HepG2 (cell line): ENCODE measurements around the gene STX10. TPM values are rescaled to one million over a fixed set of nuclear protein-coding genes. Genes with fewer than 3 reads are reported as not detected.

Experiments used
- CCDC6 ChIP-seq: sonication (generic); formaldehyde crosslinking; IDR thresholded peaks from 2 replicates; pipeline ENCODE4 v1.8.1; 2022; ENCODE audit warnings: mild to moderate bottlenecking, missing genetic modification reagents, moderate library complexity
- GABPA ChIP-seq, 2 experiments: IDR thresholded peaks; 2 replicates each; pipeline ENCODE4 v1.6.1; 2011 to 2016; ENCODE audit warnings: low read depth in 2 of 2, low read length in 1 of 2, missing biosample characterization in 1 of 2, missing genetic modification characterization in 1 of 2
- JUN ChIP-seq: sonication (generic); formaldehyde crosslinking; IDR thresholded peaks from 2 replicates; pipeline ENCODE4 v1.4.0; 2020; ENCODE audit warnings: mild to moderate bottlenecking, missing genetic modification reagents
- KDM5B ChIP-seq: sonication (generic); formaldehyde crosslinking; IDR thresholded peaks from 2 replicates; pipeline ENCODE4 v1.4.0; 2020; ENCODE audit warnings: missing genetic modification reagents, mild to moderate bottlenecking, borderline replicate concordance
- SRSF4 ChIP-seq: fragments of 200-400 bp; formaldehyde crosslinking; IDR thresholded peaks from one replicate; pipeline ENCODE4 v1.6.1; 2018; ENCODE audit warnings: mild to moderate bottlenecking, low read depth, low read length, moderate library complexity; ENCODE audit not compliant: poor library complexity, severe bottlenecking
- ZFAT ChIP-seq: sonication (generic); formaldehyde crosslinking; conservative IDR thresholded peaks from 2 replicates; pipeline ENCODE4 v1.8.1; 2023; ENCODE audit warnings: missing genetic modification reagents, inconsistent platforms
- ZNF546 ChIP-seq: sonication (generic); formaldehyde crosslinking; conservative IDR thresholded peaks from 2 replicates; pipeline ENCODE4 v1.8.1; 2023; ENCODE audit warnings: mild to moderate bottlenecking, missing genetic modification reagents
- ZNF598 ChIP-seq: sonication (generic); formaldehyde crosslinking; IDR thresholded peaks from 2 replicates; pipeline ENCODE4 v1.5.1; 2020; ENCODE audit warnings: mild to moderate bottlenecking, missing genetic modification reagents, borderline replicate concordance
- polyA plus RNA-seq, 8 experiments: library from polyadenylated mRNA; depleted of rRNA in 3 of 8; stranded (reverse) in 7 of 8; unstranded in 1 of 8; fragments of >200 nt; fragmentation: Illumina TruSeq in 4 of 8; extraction: Trizol in 4 of 8; gene quantifications; 2 replicates each; pipeline versions ENCODE4 v1.2.1 to v1.2.3, GENCODE V29; 2011 to 2016; ENCODE audit warnings: low read depth in 4 of 8, missing spikeins in 1 of 8, mixed read lengths in 1 of 8; ENCODE audit not compliant: insufficient read depth in 1 of 8
- total RNA-seq, 5 experiments: library from RNA; depleted of rRNA; stranded (reverse); fragments of >200 nt; fragmentation: Illumina TruSeq; extraction: Trizol; gene quantifications; 2 replicates each; pipeline ENCODE4 v1.2.3, GENCODE V29; 2016; ENCODE audit warnings: low read depth in 1 of 5
- TF ChIP-seq, protein P1 (sequence below): IDR thresholded peaks from 2 replicates; pipeline ENCODE4 v1.6.1; 2016; ENCODE audit warnings: low read depth
- TF ChIP-seq, protein P2 (sequence below): sonication (generic); formaldehyde crosslinking; IDR thresholded peaks from 2 replicates; pipeline ENCODE4 v1.4.0; 2020; ENCODE audit warnings: missing genetic modification reagents
- TF ChIP-seq, protein P3 (sequence below): sonication (generic); formaldehyde crosslinking; IDR thresholded peaks from 2 replicates; pipeline ENCODE4 v1.4.0; 2020; ENCODE audit warnings: missing genetic modification reagents
- TF ChIP-seq, protein P4 (sequence below): sonication (generic); formaldehyde crosslinking; IDR thresholded peaks from 2 replicates; pipeline ENCODE4 v1.5.1; 2020; ENCODE audit warnings: mild to moderate bottlenecking, moderate library complexity, missing genetic modification reagents
- TF ChIP-seq, protein P5 (sequence below): sonication (generic); formaldehyde crosslinking; IDR thresholded peaks from 2 replicates; pipeline ENCODE4 v1.5.1; 2020; ENCODE audit warnings: mild to moderate bottlenecking, missing genetic modification reagents, borderline replicate concordance

The STX10 gene
- total and polyA plus RNA-seq, 2 of the 13 experiments (the other 11 are each of a cell fraction or from before 2014, with no cell fraction given): 47.9 to 66.4 TPM

DNA sequence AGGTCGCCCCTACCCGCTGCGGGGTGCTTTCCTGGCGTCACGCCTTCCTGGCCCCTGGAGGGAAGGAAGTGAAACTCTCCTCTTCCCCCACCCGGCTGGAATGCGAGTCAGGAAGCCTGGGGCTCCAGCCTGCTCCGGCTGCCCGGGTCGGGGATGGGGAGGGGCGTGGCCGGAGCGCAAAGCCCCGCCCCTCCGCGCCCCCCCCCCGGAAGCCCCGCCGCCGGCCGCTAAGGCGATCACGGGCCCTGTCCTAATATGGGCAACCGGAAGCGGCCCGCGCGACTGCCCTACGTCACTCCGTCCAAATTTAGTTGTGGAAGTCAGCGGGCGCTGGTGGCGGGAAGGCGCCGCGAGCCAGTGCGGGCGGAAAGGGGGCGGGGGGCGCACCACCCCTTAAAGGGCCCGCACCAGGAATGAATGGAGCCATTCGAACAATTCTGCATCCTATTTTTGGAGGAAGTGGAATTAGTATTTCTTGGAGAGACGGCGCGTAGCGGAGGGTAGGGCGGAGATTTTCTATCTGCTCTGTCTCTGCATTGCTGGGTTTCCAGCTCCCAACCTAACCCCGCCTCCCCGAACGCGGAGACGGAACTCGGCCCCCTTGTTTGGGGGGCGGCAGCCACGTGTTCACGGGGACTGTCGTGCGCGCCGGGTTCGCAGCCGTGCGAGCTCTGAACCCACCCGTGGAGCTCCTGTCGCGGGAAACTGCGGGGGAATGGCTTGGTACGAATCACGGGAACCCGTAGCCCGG lies 1.6 kb upstream of the STX10 start (continued):
- TF ChIP-seq ZNF546 (CRISPR knock-in tag) (0 out of 2 replicates have a peak, but pooled peaks have one; percentile 29), CCDC6 (no peak), KDM5B (peak; percentile 17; the same call in 1 of the 2 replicates), ZNF598 (CRISPR knock-in tag) (no peak), GABPA (IDR thresholded peaks at IDR 0.05; ENCODE audit: low read depth, low read length) (peak; percentile 50), GABPA (CRISPR knock-in tag; IDR thresholded peaks at IDR 0.05; ENCODE audit: low read depth) (peak; percentile 85), ZFAT (CRISPR knock-in tag) (no peak), SRSF4 (no peak), JUN (CRISPR knock-in tag) (no peak)
- TF ChIP-seq, protein P1, sequence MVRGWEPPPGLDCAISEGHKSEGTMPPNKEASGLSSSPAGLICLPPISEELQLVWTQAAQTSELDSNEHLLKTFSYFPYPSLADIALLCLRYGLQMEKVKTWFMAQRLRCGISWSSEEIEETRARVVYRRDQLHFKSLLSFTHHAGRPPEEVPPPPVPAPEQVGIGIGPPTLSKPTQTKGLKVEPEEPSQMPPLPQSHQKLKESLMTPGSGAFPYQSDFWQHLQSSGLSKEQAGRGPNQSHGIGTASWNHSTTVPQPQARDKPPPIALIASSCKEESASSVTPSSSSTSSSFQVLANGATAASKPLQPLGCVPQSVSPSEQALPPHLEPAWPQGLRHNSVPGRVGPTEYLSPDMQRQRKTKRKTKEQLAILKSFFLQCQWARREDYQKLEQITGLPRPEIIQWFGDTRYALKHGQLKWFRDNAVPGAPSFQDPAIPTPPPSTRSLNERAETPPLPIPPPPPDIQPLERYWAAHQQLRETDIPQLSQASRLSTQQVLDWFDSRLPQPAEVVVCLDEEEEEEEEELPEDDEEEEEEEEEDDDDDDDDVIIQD (CRISPR knock-in tag): no peak
- TF ChIP-seq, protein P2, sequence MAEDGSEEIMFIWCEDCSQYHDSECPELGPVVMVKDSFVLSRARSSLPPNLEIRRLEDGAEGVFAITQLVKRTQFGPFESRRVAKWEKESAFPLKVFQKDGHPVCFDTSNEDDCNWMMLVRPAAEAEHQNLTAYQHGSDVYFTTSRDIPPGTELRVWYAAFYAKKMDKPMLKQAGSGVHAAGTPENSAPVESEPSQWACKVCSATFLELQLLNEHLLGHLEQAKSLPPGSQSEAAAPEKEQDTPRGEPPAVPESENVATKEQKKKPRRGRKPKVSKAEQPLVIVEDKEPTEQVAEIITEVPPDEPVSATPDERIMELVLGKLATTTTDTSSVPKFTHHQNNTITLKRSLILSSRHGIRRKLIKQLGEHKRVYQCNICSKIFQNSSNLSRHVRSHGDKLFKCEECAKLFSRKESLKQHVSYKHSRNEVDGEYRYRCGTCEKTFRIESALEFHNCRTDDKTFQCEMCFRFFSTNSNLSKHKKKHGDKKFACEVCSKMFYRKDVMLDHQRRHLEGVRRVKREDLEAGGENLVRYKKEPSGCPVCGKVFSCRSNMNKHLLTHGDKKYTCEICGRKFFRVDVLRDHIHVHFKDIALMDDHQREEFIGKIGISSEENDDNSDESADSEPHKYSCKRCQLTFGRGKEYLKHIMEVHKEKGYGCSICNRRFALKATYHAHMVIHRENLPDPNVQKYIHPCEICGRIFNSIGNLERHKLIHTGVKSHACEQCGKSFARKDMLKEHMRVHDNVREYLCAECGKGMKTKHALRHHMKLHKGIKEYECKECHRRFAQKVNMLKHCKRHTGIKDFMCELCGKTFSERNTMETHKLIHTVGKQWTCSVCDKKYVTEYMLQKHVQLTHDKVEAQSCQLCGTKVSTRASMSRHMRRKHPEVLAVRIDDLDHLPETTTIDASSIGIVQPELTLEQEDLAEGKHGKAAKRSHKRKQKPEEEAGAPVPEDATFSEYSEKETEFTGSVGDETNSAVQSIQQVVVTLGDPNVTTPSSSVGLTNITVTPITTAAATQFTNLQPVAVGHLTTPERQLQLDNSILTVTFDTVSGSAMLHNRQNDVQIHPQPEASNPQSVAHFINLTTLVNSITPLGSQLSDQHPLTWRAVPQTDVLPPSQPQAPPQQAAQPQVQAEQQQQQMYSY (CRISPR knock-in tag): peak; percentile 50; the same call in 1 of the 2 replicates
- TF ChIP-seq, protein P3, sequence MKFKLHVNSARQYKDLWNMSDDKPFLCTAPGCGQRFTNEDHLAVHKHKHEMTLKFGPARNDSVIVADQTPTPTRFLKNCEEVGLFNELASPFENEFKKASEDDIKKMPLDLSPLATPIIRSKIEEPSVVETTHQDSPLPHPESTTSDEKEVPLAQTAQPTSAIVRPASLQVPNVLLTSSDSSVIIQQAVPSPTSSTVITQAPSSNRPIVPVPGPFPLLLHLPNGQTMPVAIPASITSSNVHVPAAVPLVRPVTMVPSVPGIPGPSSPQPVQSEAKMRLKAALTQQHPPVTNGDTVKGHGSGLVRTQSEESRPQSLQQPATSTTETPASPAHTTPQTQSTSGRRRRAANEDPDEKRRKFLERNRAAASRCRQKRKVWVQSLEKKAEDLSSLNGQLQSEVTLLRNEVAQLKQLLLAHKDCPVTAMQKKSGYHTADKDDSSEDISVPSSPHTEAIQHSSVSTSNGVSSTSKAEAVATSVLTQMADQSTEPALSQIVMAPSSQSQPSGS (CRISPR knock-in tag): no peak; the same call in 1 of the 2 replicates
- TF ChIP-seq, protein P4, sequence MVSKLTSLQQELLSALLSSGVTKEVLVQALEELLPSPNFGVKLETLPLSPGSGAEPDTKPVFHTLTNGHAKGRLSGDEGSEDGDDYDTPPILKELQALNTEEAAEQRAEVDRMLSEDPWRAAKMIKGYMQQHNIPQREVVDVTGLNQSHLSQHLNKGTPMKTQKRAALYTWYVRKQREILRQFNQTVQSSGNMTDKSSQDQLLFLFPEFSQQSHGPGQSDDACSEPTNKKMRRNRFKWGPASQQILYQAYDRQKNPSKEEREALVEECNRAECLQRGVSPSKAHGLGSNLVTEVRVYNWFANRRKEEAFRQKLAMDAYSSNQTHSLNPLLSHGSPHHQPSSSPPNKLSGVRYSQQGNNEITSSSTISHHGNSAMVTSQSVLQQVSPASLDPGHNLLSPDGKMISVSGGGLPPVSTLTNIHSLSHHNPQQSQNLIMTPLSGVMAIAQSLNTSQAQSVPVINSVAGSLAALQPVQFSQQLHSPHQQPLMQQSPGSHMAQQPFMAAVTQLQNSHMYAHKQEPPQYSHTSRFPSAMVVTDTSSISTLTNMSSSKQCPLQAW (CRISPR knock-in tag): peak; percentile 87
- TF ChIP-seq, protein P5, sequence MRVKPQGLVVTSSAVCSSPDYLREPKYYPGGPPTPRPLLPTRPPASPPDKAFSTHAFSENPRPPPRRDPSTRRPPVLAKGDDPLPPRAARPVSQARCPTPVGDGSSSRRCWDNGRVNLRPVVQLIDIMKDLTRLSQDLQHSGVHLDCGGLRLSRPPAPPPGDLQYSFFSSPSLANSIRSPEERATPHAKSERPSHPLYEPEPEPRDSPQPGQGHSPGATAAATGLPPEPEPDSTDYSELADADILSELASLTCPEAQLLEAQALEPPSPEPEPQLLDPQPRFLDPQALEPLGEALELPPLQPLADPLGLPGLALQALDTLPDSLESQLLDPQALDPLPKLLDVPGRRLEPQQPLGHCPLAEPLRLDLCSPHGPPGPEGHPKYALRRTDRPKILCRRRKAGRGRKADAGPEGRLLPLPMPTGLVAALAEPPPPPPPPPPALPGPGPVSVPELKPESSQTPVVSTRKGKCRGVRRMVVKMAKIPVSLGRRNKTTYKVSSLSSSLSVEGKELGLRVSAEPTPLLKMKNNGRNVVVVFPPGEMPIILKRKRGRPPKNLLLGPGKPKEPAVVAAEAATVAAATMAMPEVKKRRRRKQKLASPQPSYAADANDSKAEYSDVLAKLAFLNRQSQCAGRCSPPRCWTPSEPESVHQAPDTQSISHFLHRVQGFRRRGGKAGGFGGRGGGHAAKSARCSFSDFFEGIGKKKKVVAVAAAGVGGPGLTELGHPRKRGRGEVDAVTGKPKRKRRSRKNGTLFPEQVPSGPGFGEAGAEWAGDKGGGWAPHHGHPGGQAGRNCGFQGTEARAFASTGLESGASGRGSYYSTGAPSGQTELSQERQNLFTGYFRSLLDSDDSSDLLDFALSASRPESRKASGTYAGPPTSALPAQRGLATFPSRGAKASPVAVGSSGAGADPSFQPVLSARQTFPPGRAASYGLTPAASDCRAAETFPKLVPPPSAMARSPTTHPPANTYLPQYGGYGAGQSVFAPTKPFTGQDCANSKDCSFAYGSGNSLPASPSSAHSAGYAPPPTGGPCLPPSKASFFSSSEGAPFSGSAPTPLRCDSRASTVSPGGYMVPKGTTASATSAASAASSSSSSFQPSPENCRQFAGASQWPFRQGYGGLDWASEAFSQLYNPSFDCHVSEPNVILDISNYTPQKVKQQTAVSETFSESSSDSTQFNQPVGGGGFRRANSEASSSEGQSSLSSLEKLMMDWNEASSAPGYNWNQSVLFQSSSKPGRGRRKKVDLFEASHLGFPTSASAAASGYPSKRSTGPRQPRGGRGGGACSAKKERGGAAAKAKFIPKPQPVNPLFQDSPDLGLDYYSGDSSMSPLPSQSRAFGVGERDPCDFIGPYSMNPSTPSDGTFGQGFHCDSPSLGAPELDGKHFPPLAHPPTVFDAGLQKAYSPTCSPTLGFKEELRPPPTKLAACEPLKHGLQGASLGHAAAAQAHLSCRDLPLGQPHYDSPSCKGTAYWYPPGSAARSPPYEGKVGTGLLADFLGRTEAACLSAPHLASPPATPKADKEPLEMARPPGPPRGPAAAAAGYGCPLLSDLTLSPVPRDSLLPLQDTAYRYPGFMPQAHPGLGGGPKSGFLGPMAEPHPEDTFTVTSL (CRISPR knock-in tag): no peak
